Right lobe of liver (tissue), 4 donors: Measurements from ENCODE around the gene BHLHE23.

Experiments used
- CTCF ChIP-seq, 4 donors: fragments of 200-600 bp in 3 of 4; fragments of 450-650 bp in 1 of 4; IDR thresholded peaks; one replicate each; pipeline versions ENCODE4 v1.5.1 to v1.8.0; 2016 to 2022; ENCODE audit warnings: antibody characterized with exemption in 4 of 4, mild to moderate bottlenecking in 2 of 4
- POLR2A ChIP-seq: fragments of 450-650 bp; IDR thresholded peaks from one replicate; pipeline ENCODE4 v1.6.1; 2017; ENCODE audit warnings: antibody characterized with exemption, mild to moderate bottlenecking
- donor health status: DM: no; HTN: no; CAD: no.
- donor health status: DM: no; HTN: no; CAD: no.
- donor health status: DM: no; HTN: yes; CAD: no.

DNA sequence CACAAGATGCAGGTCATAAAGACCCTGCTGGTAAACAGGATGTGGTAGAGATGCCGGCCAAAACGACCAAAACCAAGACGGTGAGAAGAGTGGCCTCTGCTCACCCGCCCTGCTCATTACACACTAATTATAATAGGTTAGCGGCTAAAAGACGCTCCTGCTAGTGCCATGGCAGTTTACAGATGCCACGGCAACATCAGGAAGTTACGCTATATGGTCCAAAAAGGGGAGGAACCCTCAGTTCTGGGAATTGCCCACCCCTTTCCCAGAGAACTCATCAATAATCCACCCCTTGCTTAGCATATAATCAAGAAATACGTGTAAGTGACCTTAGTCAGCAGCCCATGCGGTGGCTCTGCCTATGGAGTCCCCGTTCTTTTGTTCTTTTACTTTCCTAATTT lies 17.6 kb downstream of the BHLHE23 start:
- TF ChIP-seq CTCF (IDR thresholded peaks at IDR 0.05) (no peak), POLR2A (no peak)
